ENCODE results near the gene DCPS.

DNA sequence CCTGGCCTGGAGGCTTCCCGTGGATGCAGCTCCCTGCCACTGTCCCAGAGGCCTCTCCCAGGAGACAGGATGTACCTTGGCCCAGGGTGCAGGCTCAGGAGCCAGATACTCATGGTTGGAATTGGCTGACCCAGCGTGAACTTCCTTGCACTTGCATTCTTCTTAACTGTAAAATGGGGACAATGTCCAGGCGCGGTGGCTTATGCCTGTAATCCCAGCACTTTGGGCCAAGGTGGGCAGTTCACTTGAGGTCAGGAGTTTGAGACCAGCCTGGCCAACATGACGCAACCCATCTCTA is 31.6 kb downstream of the DCPS start:
- TF ChIP-seq, protein P1, sequence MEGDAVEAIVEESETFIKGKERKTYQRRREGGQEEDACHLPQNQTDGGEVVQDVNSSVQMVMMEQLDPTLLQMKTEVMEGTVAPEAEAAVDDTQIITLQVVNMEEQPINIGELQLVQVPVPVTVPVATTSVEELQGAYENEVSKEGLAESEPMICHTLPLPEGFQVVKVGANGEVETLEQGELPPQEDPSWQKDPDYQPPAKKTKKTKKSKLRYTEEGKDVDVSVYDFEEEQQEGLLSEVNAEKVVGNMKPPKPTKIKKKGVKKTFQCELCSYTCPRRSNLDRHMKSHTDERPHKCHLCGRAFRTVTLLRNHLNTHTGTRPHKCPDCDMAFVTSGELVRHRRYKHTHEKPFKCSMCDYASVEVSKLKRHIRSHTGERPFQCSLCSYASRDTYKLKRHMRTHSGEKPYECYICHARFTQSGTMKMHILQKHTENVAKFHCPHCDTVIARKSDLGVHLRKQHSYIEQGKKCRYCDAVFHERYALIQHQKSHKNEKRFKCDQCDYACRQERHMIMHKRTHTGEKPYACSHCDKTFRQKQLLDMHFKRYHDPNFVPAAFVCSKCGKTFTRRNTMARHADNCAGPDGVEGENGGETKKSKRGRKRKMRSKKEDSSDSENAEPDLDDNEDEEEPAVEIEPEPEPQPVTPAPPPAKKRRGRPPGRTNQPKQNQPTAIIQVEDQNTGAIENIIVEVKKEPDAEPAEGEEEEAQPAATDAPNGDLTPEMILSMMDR (IDR thresholded peaks at IDR 0.05; ENCODE audit: insufficient read depth, low read length, poor library complexity, severe bottlenecking): no peak
- TF ChIP-seq EZH2phosphoT487 (conservative IDR thresholded peaks at IDR 0.05; ENCODE audit: low read length): no peak

Measured in SU-DHL-6 (cell line).